ENCODE results near the gene CDR2L. TPM values are rescaled to one million over a fixed set of nuclear protein-coding genes. Genes with fewer than 3 reads are reported as not detected.

CDR2L gene
- total RNA-seq, 4 donors from 2014 or later, result 7.4 to 80.7 (median 53.9) TPM

DNA sequence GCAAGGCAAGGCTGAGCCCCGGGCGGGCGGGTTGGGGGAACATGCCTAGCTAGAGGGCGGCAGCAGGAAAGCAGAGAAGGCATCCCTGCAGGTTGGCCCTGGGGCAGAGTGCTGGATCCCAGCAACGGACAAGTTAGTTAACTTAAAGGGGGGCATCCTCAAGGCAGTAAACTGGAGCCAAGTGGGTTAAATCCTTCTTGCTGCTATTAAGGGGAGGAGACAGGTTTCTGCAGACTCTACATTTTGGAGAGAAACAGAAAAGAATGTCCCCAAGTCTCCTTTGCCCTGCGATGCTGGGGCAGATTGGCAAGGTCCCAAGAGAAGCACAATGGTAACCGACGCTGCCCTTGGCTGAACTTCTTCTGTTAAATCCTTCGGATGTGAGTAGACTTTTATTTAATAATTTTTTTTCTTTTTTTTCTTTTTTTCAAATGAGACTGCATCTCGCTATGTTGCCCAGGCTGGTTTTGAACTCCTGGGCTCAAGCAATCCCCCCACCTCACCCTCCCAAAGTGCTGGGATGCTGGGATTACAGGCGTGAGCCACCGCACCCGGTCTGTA, 45.4 kb downstream of the CDR2L start:
- H3K36me3 ChIP-seq, result no peaks in the 10 kb centered on the region
- H3K4me3 ChIP-seq, result peak overlapping the region; percentile 23 to 74 (median 40)
- DNase-seq, result no peak
- peaks cover 0 to 39% (median 5%) of the 10 kb centered on the region in 4 donors for H3K4me1 ChIP-seq
- H3K27me3 ChIP-seq, result no peaks in the 10 kb centered on the region
- H3K9me3 ChIP-seq, result no peaks in the 10 kb centered on the region
- H3K27ac ChIP-seq, result peak overlapping the region in 3 of 4 donors; percentile 28 to 89 (median 61)
- TF ChIP-seq CTCF (IDR thresholded peaks at IDR 0.05), result no peak
- TF ChIP-seq POLR2A (IDR thresholded peaks at IDR 0.05), result no peak

DNA sequence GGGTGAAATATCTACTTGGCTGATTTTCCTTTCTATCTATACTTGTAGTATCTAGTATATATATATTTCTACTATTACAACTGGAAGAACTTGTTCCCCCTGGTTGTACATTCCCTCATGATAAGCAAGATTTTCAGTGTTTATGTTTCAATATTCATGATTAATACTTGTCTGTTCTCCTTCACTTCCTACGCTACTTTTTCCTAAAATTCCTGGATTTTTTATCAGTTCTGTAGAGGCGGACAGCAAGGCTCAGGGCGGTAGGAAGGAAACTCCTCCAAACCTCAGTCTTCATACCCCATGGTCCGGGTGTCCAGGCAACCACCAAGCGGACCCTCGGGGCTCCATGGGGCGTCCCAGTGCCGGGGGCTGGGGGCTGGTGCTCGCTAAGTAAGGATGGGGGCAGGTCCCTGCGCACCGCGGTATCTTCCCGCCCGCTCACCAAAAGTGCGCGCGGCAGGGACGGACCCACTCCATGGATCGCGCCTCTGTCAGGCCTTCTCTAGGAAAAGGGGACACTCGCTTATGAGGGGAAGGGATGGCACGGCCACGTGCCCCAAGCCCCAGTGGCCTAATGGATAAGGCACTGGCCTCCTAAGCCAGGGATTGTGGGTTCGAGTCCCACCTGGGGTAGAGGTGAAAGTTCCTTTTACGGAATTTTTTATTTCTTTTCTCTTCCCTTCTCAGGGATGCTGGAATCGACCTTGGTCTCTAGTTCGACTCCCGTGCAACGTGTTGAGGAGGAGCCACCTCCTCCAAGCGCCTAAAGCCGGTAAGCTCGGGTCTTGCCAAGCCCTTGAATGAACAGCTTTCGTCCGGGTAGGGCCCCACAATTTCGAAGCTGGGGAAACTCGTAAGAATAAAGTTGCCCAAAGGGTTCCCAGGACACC, 46.2 kb downstream of the CDR2L start:
- H3K4me1 ChIP-seq, result peaks cover 0 to 39% (median 5%) of the 10 kb centered on the region in 4 donors
- peak overlapping the region; percentile 61 to 89 (median 72) for H3K27ac ChIP-seq
- H3K27me3 ChIP-seq, result no peaks in the 10 kb centered on the region
- peak overlapping the region; percentile 42 to 74 (median 56) for H3K4me3 ChIP-seq
- peak; percentile 86 to 94 (median 91) for DNase-seq
- no peaks in the 10 kb centered on the region for H3K9me3 ChIP-seq
- peak in 1 of 2 donors; percentile 4 for TF ChIP-seq POLR2A (IDR thresholded peaks at IDR 0.05)
- TF ChIP-seq CTCF (IDR thresholded peaks at IDR 0.05), result peak in 2 of 6 experiments; percentile 1 to 9
- H3K36me3 ChIP-seq, result peaks cover 0 to 6% (median 0%) of the 10 kb centered on the region in 3 donors

DNA sequence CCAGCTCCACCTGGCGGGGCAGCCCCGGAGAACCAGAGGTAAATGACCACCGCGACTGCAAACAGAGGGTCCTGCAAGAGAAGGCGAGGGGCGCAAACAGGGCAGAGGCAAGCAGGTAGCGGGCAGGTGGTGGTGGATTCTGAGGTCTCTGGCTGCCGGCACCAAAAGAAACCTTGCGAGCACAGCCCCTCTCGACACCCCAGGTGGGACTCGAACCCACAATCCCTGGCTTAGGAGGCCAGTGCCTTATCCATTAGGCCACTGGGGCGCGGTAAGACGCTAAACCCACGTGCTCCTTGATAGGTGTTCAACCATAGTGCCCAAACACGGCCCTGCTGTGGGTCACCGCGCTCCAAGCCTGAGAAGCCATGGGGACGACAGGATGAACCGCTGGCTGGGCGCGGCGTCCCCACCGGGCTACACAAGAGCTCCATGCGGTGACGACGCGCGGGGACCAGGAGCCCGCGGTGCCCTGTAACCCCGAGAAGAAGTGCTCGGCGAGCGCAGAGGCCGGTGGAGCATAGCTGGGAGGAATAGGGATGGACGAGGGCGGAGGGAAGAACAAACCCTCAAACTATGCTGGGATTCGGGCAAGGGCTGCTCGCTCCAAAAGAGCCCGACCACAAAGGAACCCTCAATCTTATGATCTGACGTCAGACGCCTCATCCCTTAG, 46.9 kb downstream of the CDR2L start:
- peaks cover 0 to 39% (median 5%) of the 10 kb centered on the region in 4 donors for H3K4me1 ChIP-seq

GRCh38 chr17:75036643-75037268, 49.3 kb downstream of the CDR2L start:
- DNase-seq, result peak; percentile 75 to 91 (median 85)
- Histone ChIP-seq H3K27me3 (no peaks in the 10 kb centered on the region), H3K27ac (peak overlapping the region in 3 of 4 donors; percentile 31 to 89 (median 76)), H3K4me3 (no peak overlapping the region), H3K4me1 (peaks cover 0 to 39% (median 5%) of the 10 kb centered on the region in 4 donors), H3K9me3 (no peaks in the 10 kb centered on the region), H3K36me3 (peaks cover 0 to 38% (median 4%) of the 10 kb centered on the region in 3 donors)
- TF ChIP-seq CTCF (IDR thresholded peaks at IDR 0.05) (no peak), POLR2A (IDR thresholded peaks at IDR 0.05) (no peak)

More for the DNA sequence above, 46.9 kb downstream of the CDR2L start:
- H3K4me3 ChIP-seq, result peak overlapping the region; percentile 42 to 74 (median 56)
- peak; percentile 83 to 93 (median 85) for DNase-seq
- H3K27me3 ChIP-seq, result no peaks in the 10 kb centered on the region
- H3K27ac ChIP-seq, result peak overlapping the region; percentile 61 to 89 (median 72)
- no peaks in the 10 kb centered on the region for H3K9me3 ChIP-seq
- no peak for TF ChIP-seq POLR2A (IDR thresholded peaks at IDR 0.05)
- peak in 2 of 6 experiments; percentile 10 to 33 for TF ChIP-seq CTCF (IDR thresholded peaks at IDR 0.05)
- H3K36me3 ChIP-seq, result peaks cover 0 to 14% (median 0%) of the 10 kb centered on the region in 3 donors

DNA sequence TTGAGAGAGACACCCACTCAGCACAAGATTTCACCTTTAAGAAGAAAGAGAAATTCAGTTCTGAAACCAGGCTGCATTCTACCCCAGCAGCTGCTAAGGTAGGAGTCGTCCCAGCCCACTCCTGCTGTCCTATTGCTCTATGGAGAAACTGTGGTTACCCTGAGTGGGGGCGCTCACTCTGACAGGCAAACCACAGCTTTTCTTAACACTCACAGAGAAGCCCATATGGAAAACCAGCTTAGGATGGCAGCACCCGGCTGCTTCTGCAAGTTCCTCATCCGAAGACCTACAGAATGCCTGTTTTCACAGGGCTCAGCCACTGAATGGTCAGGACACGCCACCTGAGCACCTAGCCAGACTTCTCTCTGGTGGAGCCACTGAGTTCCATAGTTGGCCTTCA, 51.8 kb downstream of the CDR2L start:
- no peak for TF ChIP-seq POLR2A (IDR thresholded peaks at IDR 0.05)
- no peak for TF ChIP-seq CTCF (IDR thresholded peaks at IDR 0.05)
- DNase-seq, result no peak
- no peak overlapping the region for H3K27ac ChIP-seq
- H3K4me3 ChIP-seq, result no peak overlapping the region
- no peaks in the 10 kb centered on the region for H3K9me3 ChIP-seq
- H3K4me1 ChIP-seq, result peaks cover 0 to 25% (median under 1%) of the 10 kb centered on the region in 4 donors
- no peaks in the 10 kb centered on the region for H3K27me3 ChIP-seq
- H3K36me3 ChIP-seq, result peaks cover 0 to 43% (median 4%) of the 10 kb centered on the region in 3 donors
